ENCODE results near the gene NHS.
"Not testable (repeated sequence)": the region's sequence is repeated elsewhere in the genome, so short reads cannot be mapped to it uniquely, and the experiment has no call there.

Gene NHS

GRCh38 chrX:17549107-17549651, 174.2 kb downstream of the NHS start:
- DNase-seq (ENCODE audit: low spot score): no peak

DNA sequence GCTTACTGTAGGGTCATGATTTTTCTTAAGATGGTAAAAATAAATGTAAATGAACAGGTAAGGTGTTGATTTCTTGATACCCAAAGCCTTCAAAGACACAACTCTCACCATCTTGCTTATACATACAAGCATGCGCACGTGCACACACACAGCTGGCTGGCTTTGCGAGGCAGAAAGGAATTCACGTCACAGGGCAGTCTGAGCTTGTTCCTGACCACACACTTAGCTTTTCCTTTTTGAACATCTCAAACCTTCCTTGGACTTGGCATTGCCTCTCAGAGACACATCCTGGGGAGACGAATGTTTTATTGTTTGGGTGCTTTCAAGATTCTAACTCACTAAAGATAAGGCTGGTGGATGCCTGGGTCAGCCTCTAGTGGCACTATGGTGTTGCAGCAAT, 175.0 kb downstream of the NHS start:
- DNase-seq (ENCODE audit: low spot score): no peak

- no peak for DNase-seq (ENCODE audit: low spot score)
Observed at GRCh38 chrX:17552044-17552650, 177.1 kb downstream of the NHS start.

DNA sequence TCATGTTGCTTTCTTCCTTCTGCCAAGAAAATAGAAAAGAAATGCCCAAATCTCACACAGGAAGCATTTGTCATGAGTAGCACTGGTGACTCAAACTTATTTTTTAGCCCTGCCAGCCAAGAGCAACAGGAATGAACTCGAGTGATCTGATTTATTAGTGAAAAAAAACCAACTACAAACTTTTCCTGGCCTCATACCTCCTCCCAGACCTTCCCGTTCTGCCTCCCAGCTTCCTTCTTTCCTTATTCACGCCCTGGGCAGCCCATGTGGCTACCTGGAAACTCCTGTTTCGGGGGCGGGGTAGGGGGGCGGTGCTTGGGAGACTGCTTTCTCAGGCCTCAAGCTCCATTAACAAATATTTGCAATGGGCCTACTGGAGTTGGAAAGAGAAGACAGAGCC, 178.5 kb downstream of the NHS start:
- no peak for DNase-seq (ENCODE audit: low spot score)

GRCh38 chrX:17553961-17554482, 179.0 kb downstream of the NHS start:
- no peak for DNase-seq (ENCODE audit: low spot score)

DNA sequence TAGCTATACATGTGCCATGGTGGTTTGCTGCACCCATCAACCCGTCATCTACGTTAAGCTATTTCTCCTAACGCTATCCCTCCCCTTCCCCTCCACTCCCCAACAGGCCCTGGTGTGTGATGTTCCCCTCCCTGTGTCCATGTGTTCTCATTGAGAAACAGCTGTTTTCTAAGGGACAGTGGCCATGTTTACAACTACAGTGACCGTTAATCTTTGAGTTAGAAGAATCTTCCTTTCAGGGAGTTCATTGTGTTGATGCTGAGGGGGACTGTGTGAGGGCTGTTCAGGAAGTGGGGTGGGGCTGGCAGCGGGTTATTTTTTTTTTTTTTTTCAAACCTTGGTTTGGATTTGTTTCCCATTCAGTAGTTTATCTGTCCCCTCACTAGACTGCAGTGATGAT, 179.9 kb downstream of the NHS start:
- DNase-seq (ENCODE audit: low spot score): no peak

- no peak for DNase-seq (ENCODE audit: low spot score)
Observed at GRCh38 chrX:17555846-17556245, 180.8 kb downstream of the NHS start.

DNA sequence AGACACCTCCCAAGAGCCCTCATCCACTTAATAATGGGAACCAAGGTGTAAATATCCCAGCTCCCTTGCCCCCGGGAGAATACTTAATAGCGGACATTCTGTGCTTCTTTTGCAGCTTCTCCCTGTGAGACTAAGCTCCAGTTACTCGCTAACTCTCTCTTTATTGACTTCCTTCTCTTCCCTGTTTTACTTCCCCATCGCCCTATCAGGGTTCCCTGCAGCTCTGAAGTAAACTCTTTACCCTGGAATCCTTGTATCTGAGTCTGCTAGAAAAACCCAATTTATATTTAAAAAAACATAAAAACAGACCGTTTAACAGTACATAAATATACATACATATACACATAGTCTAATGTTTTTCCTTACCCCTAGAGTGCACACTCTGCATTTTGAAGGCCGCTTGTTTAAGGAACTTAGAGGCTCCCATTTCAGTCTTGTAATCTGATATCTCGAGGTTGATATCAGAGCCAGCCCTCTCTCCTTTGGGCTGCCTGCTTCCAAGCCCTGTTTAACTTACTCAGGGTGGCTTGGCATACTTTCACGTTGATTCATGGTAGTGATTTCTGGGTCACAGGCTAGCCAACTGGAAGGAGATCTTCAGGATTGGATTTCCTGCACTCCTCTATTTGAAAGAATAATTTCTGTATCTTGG, 184.9 kb downstream of the NHS start:
- no peak for DNase-seq (ENCODE audit: low spot score)

- DNase-seq (ENCODE audit: low spot score): no peak
Observed at GRCh38 chrX:17560385-17560784, 185.4 kb downstream of the NHS start.

- no peak for DNase-seq (ENCODE audit: low spot score)
Observed at GRCh38 chrX:17563076-17563475, 188.1 kb downstream of the NHS start.

- no peak for DNase-seq (ENCODE audit: low spot score)
Observed at GRCh38 chrX:17563515-17563914, 188.5 kb downstream of the NHS start.

DNA sequence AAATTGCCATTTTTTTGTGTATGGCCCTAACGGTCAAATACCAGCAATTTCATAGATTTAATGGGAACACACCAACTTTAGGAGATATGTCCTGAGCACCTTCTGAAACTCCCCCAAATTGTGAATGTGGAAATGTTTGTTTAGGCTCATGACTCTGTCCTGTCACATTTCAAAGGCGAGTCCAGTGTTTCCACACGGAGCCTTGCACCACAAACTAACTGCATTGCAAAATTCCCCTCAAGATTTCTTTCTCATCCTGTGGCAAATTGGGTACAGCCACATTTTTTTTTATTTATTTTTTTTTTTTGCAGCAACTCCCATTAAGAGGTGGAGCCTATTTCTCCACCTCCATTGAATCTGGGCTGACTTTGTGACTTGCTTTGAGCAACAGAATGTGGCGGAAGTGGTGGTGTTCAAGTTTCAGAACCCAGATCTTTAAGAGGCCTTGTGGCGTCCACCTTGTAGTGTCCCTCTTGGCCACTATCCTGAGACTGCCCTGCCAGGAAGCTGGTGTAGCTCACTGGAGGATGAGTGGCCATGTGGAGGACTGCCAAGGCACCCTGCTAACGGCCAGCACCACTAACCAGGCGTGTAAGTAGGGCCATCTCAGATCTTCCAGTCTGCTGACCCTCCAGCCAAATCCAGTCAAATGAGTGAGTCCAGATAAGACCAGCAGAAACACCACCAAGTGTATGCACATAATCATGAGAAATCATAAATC, 189.8 kb downstream of the NHS start:
- no peak for DNase-seq (ENCODE audit: low spot score)

DNA sequence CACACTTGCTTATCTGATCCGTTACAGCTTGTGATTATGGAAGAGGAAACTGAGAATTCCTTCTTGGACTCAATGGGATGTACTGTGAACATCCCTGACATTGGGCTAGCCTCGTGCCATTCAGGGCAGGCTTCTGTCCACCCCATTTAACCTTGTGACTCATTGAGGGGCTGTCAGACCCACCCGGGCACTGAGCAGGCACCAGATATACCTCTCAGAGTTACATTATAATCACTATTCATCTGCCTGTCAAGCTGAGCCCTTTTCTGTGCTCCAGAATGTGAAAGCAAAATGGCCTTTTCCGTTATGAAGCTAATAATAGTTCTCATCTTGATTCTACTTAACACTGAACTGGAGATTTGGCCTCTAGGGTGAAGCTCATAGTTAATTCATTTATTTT, 191.7 kb downstream of the NHS start:
- DNase-seq (ENCODE audit: low spot score): no peak

- no peak for DNase-seq (ENCODE audit: low spot score)
Observed at GRCh38 chrX:17567187-17567586, 192.2 kb downstream of the NHS start.

DNA sequence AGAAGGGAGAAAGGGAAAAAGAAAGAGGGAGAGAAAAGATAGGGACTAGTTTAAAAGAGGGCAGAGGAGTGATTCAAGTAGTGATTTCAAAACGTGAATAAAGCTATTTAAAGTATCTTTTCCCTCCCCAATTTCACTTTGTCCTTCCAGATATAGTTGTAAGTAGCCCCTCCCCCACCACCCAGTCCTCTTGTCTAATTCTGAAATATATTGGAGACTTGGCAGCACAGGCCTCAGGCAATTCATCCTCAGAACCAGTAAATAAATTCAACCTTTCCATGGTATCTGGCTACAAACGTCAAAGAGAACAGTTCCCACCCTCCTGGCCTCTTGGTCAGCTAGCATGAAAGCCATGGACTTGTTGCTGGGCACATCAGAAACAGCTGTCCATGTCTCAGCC, 192.8 kb downstream of the NHS start:
- DNase-seq (ENCODE audit: low spot score): no peak

- not testable (repeated sequence) for DNase-seq (ENCODE audit: low spot score)
Observed at GRCh38 chrX:17568804-17569203, 193.8 kb downstream of the NHS start.

DNA sequence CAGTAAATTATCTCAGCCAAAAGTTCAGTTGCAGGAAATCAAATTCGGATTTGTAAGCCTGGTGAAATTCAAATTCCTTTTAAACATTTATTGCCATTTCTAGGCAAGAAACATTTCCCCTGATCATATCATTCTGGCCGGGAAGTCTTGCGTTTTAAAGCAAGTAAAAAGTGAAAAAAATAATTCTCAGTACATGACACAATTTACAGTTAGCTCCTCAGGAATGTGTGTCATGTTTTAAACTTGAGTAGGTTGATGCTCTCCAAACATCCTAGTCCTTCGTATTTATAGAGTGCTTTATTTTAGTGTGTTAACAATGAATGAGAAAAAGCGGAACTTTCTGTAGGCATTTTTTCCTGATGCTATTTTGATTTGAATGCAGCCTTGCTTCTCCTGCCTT, 204.0 kb downstream of the NHS start:
- DNase-seq (ENCODE audit: low spot score): no peak

GRCh38 chrX:17580539-17581152, 205.6 kb downstream of the NHS start:
- no peak for DNase-seq (ENCODE audit: low spot score)

DNA sequence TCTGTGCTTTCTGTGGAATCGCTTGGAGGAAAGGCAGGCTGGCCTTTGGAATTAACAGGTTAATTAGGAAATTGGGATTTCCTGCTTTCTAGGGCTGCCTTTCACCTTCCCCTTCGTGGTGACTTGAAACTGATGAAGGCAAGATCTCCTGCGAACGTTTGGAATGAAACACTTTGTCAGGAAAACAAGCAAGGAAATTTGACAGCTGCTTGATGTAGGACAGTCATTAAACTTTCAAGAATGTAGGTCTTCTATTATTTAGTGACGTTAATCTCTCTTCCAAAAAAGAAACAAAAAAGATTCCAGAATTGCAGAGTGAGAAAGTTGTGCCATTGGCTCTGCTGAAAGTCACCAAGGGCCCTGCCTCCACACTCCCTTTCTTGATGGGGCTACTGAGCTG, 206.6 kb downstream of the NHS start:
- DNase-seq (ENCODE audit: low spot score): no peak

- DNase-seq (ENCODE audit: low spot score): no peak
Observed at GRCh38 chrX:17584248-17584681, 209.3 kb downstream of the NHS start.

- no peak for DNase-seq (ENCODE audit: low spot score)
Observed at GRCh38 chrX:17585006-17585405, 210.0 kb downstream of the NHS start.

DNA sequence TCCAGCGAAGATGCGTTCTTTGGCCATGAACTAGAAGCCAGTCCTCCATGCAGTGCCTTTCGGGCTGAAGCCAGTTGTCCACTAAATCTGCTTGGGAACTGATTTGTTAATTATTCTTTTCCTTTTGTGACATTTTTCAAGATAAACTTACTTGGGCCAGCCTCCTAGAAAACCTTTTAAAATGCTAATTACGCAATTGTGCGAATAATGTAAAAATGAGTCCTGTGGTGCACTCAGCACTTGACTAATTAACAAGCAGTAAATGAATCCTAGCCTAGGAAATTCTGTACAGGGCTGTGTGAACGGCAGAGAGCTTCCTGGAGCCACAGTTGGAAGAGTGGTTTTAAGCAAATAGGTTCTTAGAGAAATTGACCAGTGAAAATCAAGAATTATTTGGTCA, 212.4 kb downstream of the NHS start:
- DNase-seq (ENCODE audit: low spot score): no peak

DNA sequence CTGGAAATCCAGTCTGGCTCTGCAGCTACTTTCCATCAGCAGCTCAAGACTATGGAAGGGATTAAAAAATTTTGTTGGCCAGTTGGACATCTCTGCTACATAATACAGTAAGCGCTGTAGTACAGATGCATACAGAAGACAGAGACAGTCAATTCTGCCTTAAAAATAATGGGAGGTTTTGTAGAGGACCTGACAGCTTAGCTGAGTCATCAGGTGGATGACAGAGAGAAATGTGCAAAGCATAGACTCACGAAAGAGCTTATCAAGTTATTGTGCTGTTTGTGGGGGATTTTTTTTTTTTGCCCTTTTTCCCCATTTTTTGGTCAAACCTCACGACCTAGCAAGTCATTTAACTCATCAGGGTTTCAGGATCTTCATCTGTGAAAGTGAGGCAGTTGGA, 213.3 kb downstream of the NHS start:
- DNase-seq (ENCODE audit: low spot score): no peak

All from D341Med (cell line).